HG02798 (cell line): ENCODE data around the gene CLIC3.

Experiments
- ATAC-seq: cut with Tn5 transposase; IDR thresholded peaks from one replicate; pipeline ENCODE4 v1.9.1; 2021; ENCODE audit warnings: mild to moderate bottlenecking; ENCODE audit not compliant: unreplicated experiment, poor library complexity

The CLIC3 gene

DNA sequence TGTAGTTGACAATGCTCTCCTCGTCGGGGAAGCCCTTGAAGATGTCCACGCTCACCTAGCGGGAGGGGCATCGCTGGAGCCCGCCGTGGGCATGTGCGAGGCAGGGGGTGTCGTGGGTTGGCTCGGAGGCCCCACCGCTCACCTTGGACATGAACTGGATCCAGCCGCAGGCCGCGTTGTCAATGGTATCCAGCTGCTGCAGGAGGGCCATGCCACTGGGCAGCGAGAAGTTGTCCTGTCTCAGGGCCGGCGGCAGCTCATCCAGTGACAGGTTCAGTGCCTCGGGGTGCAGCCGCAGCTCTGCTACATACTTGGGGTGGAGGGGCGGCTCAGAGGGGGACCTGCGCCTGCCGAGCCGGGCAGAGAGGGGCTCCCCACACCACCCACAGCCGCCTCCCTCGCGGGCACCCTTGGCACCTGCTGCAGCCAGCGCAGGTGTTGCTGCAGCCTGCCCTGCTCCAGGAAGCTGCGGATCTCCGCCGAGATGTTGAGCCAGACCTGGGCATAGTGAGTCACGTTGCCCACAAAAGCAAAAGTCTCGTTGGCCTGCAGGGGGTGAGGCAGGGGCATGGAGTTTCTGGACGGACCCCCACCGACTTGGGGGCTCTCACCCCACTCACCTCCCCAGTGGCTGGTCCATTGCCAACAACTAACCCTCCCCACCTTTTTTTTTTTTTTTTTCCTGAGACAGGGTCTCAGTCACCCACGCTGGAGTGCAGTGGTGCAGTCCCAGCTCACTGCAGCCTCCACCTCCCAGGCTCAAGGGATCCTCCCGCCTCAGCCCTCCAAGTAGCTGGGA lies 22.6 kb upstream of the CLIC3 start:
- no peak for ATAC-seq

DNA sequence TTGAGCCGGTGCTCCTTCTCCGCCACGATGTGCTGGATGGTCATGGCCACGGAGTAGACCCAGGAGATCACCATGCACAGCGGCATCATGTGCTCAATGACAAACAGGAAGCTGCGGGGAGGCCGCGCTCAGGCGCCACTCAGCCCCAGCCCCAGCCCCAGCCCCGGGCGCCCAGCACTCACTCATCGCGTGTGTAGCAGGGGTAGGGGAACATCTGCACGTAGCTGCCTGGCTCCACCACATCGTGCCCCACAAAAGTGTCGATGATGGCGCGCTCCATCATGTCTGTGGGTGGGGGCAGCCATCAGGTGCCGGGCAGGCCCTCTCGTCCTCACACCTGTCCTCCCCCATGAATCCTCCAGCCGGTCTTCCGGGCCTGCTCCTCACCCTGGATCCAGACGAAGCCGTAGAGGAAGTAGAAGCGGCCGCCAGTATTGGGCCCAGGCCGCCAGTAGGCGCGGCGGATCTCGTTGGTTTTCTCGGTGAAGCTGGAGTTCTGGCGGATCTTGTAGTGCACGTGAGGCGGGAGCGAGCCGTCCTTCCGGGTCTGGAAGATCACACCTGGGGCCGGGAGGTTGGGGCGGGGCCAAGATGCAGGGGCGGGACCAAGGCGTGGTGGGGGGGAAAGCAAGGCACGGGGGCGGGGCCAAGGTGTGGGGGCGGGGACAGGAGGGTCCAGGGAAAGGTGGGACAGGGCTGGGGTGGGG lies 21.6 kb upstream of the CLIC3 start:
- no peak for ATAC-seq

DNA sequence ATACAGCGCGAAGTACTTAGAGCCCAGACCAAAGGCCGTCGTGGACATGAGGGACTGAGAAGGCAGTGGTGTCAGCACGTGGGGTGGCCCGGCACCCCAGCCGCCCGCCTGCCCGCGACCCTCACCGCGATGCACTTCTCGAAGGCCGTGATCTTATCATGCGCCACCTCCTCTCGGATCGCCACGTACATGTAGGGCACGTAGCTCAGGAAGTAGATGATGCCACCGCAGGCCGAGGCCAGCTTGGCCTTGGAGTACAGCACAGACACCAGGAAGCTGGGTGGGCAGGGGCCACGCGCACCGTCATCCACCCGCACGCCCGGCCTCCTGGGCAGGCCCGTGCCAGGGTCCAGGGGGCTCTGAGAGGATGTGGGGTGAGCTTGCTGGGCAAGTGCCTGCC lies 20.7 kb upstream of the CLIC3 start:
- ATAC-seq, result no peak

DNA sequence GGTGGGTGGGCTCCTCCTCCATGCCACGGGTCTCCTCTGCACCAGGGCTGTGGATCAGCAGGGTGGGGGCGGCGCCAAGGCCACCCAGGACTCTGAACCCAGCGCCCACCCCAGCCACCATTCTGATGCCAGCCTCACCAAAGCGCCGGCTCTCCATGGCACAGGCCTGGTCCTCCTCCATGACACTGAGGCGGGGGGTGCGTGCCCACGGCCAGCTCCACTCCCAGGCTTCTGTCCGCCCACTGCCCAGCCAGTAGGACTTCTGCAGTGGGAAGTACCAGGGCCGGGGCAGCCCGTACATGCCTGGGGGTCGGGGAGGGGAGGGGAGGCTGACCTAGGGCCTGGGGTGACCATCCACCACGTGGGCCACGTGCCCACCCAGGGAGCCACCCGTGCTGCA lies 20.1 kb upstream of the CLIC3 start:
- no peak for ATAC-seq

DNA sequence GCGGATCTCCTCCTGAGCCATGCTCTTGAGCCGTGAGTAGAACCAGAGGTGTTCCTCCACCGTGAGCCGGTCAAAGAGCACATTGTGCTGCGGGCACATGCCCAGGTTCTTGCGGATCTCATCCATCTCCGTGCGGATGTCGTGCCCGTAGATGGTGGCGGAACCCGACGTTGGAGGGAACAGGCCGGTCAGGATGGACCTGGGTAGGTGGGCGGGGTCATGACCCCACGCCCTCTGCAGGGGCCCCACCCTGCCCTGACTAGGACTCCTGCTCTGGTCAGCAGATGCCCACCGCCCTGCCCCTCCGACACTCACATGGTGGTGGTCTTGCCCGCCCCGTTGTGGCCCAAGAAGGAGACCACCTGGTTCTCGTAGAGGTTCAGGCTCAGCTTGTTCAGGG lies 19.6 kb upstream of the CLIC3 start:
- no peak for ATAC-seq

DNA sequence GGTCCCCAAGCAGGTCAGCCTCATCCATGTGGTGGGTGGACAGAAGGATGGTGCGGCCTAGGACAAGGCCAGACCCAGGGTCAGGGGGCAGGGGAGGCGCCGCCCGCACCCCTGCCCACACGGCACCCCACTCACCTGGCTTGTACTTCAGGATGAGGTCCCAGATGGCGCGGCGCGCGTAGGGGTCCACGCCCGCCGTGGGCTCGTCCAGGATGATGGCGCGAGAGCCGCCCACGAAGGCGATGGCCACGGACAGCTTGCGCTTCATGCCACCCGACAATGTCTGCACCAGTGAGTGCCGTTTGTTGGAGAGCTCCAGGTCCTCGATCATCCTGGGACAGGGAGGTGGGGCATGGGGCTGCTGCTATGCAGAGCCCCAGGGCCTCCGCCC lies 19.2 kb upstream of the CLIC3 start:
- ATAC-seq, result no peak

DNA sequence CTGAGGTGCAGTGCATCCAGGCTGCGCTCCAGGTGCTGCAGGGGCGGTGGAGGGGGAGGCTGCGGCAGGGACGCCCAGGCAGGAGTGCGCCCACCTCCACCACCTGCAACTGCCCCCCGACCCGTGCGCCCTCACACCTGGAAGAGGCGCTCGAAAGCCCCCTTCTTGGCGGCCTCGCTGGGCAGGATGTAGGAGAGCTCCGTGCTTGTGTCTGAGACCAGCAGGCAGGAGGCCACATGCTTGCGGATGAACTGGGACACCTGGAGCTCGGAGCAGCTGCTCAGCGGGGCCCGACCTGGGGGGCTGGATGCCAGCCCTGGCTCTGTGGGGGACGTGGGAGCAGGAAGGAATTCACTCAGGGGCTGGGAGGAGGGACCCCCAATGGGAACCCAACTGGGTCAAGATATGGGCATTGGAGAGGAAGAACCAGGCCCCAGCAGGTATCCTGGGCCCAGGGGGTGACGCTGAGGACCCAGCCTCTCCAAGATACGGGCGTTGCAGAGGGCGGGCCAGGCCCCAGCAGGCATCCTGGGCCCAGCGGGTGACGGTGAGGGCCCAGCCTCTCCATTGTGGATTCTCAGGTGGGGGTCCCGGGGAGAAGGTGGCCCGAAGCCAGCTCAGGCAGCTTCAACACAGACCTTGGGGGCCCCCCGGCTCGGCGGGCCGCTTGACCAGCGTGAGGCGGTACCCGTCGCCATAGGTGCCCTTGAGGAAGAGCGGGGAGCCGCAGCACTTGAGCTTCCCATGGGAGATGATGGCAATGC lies 18.6 kb upstream of the CLIC3 start:
- ATAC-seq, result no peak

DNA sequence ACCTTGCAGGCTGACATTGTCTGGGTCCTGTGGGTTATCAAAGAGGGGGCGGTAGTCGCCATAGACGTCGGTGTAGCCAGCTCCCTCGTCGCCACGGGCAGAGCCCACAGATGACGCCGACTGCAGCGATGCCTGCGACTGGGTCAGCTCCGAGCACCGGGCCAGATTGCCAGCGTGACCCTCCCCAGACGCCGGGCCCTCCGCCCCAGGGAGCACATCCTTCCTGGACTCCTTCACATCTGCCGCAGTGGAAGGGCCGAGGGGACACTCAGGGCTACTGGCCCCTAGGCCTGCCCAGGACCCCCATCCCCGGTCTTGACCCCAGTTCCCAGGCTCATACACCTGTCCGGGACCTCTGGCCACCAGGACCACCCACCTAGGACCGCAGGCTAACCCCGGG lies 17.8 kb upstream of the CLIC3 start:
- ATAC-seq, result no peak

DNA sequence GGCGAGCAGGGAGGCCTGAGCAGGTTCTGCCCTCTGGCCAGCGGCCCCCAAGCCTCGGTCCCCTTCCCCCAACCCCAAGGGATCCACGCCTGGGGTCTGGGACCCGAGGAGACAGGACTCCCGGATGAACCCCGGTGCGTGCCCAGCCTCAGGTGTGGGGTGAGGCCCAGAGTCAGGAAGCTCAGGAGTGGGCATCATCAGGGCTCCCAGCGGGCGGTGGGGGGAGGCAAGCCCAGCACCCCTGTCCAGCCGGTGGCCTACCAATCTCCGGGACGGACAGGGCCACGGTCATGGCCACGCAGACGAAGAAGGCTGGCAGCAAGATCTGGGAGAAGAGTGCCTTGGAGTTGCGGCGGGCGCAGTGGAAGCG lies 17.2 kb upstream of the CLIC3 start:
- no peak for ATAC-seq

DNA sequence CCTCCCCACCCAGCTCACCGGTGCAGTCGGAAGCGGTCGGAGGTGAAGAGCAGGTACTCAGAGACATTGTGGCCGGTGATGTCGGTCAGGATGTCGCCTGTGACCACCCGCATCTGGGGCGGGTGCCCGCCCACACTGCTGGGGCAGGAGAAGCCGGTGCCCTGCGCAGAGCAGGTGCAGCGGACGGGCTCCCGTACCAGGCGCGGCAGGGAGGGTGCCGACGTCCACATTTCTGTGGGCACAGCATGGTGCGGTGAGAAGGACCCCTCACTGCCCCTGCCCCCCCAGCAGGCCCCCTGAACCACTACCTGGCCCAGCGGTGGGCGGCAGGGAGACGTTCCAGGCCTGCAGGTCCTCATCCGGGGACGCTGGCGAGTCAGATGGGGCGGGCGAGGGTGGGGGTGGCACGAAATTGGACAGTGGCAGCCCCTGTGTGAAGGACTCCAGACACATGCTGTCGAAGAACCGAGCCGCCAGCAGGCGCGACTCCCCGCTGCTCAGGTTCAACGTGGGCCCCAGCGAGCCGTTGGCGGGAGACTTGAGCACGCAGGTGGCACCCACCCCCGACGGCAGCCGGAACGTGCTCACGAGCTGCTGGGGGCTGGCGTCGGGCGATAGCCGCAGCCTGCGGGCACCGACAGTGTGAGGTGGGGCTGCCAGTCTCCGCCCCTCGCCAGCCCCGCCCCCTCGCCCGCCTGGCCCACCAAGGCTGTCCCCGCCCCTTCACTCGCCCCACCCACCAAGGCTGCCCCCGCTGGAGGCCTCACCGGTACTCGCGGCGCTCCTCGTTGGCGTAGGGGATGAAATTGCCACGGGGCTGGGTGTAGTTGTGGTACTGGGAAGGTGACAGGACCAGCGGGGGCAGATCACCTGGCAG lies 16.6 kb upstream of the CLIC3 start:
- ATAC-seq, result no peak

DNA sequence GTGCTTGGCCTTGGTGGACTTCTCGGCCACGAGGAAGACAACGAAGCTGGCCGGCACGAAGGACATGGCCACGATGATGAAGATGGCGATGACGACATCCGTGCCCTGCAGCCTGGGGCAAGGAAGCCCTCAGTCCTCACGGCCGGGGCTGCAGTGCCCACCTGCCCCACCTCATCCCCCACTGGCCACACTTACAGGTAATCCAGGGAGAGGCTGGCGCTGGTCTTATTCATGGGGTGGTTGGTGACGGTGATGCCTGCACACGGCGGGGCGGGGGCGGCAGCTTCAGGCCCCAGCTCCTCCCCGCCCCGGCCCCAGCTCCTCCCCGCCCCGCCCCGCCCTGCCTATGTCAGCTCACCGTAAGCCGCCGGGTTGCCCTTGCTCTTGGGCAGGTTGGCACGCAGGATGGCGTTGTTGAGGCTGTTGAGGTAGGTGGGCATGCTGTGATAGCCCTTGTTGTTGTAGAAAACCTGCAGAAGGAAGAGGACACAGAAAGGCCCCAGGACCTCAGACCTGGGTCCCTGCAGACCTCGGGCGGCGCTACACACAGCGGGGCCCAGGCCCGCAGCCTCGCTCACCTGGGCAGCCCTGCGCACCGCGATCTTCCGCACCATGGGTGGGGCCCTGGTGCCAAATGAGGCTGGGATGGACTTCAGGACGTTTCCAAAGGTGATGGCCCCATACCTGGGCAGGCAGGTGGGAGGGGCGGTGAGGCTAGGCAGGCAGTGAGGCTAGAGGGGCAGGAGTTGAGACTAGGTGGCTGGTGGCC lies 15.7 kb upstream of the CLIC3 start:
- ATAC-seq, result no peak

DNA sequence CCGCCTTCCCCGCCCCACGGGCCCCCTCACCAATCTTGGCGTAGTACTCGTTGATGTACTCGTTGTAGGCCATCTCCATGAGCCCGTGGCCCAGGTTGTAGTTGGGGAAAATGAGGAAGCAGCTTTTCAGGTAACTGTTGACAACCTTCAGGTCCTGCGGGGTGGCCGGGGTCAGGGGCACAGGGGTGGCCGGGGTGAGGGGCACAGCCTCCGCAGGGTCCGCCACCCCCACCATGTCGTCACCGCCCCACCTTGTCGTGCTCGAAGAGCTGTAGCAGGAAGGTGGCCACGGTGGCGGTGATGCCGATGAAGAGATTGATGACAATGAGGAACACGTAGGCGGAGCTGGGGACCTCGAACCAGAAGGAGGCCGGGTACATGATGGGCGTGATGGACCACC lies 14.8 kb upstream of the CLIC3 start:
- ATAC-seq, result no peak

DNA sequence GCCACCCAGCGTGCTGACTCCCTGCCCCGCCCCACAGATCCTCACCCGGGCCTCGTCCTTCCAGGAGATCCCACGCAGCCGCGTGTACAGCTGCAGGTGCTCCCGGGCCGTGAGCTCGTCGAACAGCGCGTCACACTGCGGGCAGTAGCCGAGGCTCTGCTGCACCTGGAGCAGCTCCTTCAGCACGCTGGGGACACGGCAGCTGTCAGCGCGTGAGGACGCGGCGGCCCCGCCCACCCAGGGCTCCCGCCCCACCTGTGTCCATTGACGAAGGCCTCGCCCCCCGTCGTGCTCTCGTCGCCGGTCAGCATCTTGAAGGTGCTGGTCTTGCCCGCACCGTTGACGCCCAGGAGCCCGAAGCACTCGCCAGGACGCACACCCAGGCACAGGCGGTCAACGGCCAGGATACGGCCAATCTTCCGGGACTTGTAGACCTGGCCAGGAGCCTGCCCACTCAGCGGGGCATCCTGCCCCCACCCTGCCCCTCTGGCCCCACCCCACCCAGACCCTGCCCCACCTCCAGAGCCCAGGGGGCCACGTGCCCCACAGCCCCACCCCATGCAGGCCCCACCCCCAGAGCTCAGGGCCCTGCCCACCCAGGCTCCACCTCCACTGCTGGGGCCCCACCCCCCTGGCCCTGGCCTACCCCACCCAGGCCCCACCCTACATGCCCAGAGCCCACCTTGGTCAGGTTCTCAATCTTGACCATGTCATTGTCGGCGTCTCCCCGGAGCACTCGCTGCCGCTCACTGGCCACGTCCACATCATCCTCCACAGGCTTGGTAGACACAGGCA lies 13.8 kb upstream of the CLIC3 start:
- ATAC-seq, result no peak

DNA sequence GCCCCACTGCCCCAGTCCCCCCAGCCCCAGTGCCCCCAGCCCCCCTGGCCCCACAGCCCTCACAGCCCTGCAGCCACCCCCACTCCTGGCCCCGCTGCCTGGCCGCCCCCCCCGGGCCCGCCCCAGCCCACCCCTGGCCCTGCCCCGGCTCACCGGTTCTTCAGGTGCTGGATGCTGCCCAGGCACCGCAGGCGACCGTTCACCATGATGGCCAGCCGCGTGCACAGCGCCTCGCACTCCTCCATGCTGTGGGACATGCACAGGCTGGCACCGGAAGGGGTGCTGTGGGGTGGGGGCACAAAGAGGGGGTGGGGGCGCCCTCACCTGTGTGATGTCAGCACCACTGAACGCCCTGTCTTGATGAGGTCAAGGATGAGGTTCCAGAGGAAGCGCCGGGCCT lies 12.8 kb upstream of the CLIC3 start:
- ATAC-seq, result no peak

DNA sequence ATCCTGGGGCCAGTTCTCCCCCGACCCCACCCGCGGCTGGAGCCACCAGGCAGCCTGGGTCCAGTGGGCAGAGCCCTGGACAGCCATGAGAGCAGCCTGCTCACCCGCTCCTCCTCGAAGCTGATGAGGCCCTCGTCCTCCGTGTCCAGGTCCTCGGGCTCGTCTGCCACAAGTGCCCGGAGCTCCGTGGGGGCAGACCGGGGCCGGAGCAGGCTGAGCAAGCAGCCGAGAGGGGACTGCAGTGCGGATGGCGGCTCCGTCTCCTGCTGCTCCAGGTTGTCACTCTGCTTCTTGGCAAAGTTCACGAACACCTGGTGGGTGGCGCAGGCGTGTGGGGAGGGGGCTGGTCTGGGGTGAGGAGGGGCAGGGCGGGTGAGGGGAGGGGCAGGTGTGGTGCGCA lies 11.9 kb upstream of the CLIC3 start:
- ATAC-seq, result no peak

DNA sequence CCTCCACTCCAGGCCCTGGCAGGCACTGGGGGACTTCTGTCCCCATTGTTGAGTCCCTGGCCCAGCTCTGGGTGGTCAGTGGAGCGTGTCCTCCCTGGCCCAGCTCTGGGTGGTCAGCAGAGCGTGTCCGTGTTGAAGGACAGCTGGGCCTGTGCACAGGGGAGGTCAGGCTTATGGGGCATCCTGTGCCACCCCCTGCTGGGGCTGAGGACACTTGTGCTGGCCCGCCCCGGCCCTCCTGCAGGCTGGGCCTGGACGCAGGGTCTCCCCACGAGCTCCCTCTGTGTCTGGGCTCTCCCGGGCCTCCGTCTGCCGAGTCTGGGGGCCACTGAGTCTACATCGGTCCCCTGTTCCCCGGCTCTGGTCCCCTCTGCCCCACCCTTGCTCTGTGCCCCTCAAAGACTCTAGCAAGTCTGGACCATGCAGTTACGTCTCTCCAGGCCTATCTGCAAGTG lies 11.5 kb upstream of the CLIC3 start:
- ATAC-seq, result no peak

DNA sequence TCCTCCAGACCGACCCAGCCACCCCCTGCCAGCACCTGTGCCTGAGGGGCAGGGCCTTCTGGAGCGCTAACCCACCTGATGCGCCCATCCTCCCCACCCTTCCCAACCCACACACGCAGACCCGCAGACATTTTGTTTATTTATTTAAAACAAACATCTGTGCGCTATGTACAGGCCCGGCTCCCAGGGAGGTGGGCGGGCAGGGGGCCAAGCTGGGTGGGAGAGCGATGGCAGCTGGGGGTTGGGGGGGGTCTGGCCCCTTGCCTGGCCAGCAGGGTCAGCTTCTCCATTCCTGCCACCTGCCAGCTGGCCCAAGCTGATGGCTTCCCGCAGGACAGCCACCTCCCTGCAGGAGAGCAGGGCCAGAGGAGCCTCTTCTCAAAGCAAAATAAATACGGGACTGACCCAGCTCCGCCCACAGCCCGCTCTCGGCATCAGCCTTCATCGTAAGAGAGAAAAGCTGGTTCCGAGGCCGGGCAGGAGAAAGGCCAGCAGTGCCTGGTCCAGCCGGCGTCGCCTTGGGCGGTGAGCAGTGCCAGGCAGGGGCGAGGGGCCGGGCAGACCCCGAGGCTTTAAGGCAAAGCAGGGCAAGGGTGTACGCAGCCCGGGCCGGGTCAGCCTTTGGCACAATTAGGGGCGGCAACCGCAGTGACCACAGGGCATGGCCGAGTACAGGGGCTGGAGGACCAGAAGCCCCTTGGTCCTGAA lies 10.9 kb upstream of the CLIC3 start:
- ATAC-seq, result no peak
